VCaP (cell line): Measurements from ENCODE around the gene ADAMTS9.

Experiments used
- H3K27ac ChIP-seq: fragments of 450-650 bp; 2 replicates; pipeline ENCODE4 v1.5.1; 2017
- TF ChIP-seq, protein P1 (sequence below): fragments of 450-650 bp; conservative IDR thresholded peaks from 2 replicates; pipeline ENCODE4 v1.5.1; 2017; ENCODE audit warnings: mild to moderate bottlenecking, moderate library complexity

ADAMTS9 gene

GRCh38 chr3:64612916-64613526, 74.8 kb downstream of the ADAMTS9 start:
- TF ChIP-seq, protein P1, sequence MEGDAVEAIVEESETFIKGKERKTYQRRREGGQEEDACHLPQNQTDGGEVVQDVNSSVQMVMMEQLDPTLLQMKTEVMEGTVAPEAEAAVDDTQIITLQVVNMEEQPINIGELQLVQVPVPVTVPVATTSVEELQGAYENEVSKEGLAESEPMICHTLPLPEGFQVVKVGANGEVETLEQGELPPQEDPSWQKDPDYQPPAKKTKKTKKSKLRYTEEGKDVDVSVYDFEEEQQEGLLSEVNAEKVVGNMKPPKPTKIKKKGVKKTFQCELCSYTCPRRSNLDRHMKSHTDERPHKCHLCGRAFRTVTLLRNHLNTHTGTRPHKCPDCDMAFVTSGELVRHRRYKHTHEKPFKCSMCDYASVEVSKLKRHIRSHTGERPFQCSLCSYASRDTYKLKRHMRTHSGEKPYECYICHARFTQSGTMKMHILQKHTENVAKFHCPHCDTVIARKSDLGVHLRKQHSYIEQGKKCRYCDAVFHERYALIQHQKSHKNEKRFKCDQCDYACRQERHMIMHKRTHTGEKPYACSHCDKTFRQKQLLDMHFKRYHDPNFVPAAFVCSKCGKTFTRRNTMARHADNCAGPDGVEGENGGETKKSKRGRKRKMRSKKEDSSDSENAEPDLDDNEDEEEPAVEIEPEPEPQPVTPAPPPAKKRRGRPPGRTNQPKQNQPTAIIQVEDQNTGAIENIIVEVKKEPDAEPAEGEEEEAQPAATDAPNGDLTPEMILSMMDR: no peak
- H3K27ac ChIP-seq: no peak overlapping the region

DNA sequence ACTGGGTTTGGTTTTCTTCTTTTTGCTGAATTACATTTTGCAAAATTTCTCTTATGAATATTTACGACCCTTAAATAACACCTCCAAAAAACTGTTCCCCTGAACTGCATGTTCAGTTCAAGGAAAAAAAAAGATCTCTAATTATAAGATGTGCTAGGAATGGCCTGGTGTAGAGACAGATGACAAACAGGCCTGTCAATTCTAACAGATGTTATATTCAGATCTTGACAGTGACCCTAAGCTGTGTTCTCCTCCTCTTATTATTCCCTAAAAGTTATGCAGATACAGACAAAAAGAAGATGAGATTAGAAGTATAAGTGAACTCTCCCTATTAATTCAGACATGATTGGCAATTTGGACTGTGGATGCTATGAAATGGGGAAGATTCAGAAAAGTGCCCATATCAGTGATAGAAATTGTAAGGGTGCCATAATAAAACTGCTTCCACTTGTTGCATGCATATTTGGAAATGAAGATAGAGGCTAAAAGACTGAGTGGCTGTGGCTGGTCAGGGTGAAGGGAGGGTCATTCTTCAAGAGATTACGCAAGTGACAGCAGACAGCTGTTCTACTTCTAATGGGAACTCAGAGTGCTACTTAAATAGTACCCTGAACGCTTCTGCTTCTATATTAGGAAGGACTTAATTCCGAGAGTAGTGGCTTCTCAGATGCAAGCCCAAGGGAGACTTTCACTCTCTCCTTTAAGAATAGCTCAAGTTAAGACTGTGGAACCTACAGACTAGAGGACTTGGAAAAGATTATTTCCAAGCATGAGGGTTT, 75.5 kb downstream of the ADAMTS9 start:
- no peak overlapping the region for H3K27ac ChIP-seq
- TF ChIP-seq, protein P1: no peak

- TF ChIP-seq, protein P1: no peak
- H3K27ac ChIP-seq: no peak overlapping the region
Measured at GRCh38 chr3:64608741-64609140, 79.1 kb downstream of the ADAMTS9 start.

GRCh38 chr3:64607032-64607551, 80.7 kb downstream of the ADAMTS9 start:
- H3K27ac ChIP-seq: no peak overlapping the region
- TF ChIP-seq, protein P1: no peak

DNA sequence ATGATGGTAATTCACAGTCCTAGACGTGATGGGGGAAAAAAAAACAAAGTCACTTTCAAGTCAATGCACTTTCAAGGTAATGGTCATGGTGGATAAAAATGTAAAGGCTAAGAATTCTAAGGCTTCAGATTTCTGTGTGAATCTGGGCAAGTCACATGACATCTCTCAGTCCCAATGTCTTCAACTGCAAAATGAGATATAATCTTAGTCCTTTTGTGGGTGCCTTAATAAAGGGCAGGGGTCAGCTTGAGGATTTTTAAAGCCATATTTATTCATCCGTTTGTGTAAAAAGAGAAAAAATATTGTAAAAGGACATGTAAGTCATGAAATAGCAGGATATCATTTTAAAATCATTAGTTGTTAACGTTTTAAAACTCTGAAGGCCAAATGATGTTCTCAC, 83.5 kb downstream of the ADAMTS9 start:
- TF ChIP-seq, protein P1: no peak

GRCh38 chr3:64601824-64602223, 86.0 kb downstream of the ADAMTS9 start:
- H3K27ac ChIP-seq: no peak overlapping the region
- TF ChIP-seq, protein P1: no peak

More for the DNA sequence above, 83.5 kb downstream of the ADAMTS9 start:
- H3K27ac ChIP-seq: no peak overlapping the region

DNA sequence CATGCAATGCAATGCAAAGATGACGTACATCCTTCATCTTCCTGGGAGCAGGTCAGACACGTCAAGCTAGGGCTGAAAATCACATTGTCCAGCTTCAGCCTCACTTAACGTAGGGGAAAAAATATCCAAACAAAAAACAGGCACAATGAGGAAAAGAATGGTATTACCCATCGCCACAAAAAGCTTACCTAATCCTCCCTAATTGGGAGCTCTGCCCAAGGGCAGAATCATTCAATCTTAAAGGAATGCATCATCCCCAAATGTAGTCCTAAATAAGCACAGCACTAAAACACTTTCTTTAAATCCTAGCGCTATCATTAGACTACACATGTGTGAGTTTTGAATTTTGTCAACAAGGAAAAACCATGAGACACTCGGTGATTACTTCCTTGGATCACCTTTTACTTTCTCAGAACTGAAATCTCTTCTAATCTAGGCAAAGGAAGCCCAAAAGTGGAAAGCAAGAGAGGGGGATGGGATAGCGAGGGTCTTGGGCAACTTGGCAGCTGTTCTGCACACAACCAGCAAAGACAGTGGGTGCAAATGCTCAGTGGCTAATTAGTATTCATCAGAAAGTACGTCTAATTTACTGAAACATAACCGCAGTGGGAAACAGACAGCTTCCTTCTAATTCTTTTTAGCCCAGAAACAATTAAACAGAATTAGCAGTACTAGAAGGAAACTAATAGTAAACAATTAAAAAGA, 87.4 kb downstream of the ADAMTS9 start:
- H3K27ac ChIP-seq: no peak overlapping the region
- TF ChIP-seq, protein P1: no peak
